Activated T-cell treated with anti-CD3 and anti-CD28 coated beads, Interleukin-2, amount 50 U/mL, for 24 hours (primary cell): ENCODE results near the gene DOC2A.

Experiments used
- DNase-seq: peaks from one replicate; pipeline ENCODE4 v3.0.0-alpha.2; 2020
- H3K27ac Mint-ChIP-seq: 2 replicates; pipeline ENCODE4 v1.8.0; 2020; ENCODE audit warnings: mild to moderate bottlenecking, mixed read lengths
- H3K27me3 Mint-ChIP-seq: 2 replicates; pipeline ENCODE4 v1.8.0; 2020; ENCODE audit warnings: mixed read lengths
- H3K36me3 Mint-ChIP-seq: 2 replicates; pipeline ENCODE4 v1.8.0; 2020; ENCODE audit warnings: low read depth, mixed read lengths
- H3K4me1 Mint-ChIP-seq: 2 replicates; pipeline ENCODE4 v1.8.0; 2020; ENCODE audit warnings: low read depth, mixed read lengths
- H3K4me3 Mint-ChIP-seq: 2 replicates; pipeline ENCODE4 v1.8.0; 2020; ENCODE audit warnings: mild to moderate bottlenecking, moderate library complexity, mixed read lengths
- H3K9me3 Mint-ChIP-seq: 2 replicates; pipeline ENCODE4 v1.8.0; 2020; ENCODE audit warnings: mixed read lengths

DOC2A gene

GRCh38 chr16:29978564-29979270 lies 32.1 kb downstream of the DOC2A start:
- H3K9me3 Mint-ChIP-seq = no peaks in the 10 kb centered on the region
- peak overlapping the region; percentile 20 for H3K27ac Mint-ChIP-seq
- no peaks in the 10 kb centered on the region for H3K27me3 Mint-ChIP-seq
- H3K4me3 Mint-ChIP-seq = no peak overlapping the region
- peaks cover 27% of the 10 kb centered on the region for H3K4me1 Mint-ChIP-seq
- DNase-seq = no peak
- peaks cover 86% of the 10 kb centered on the region for H3K36me3 Mint-ChIP-seq

GRCh38 chr16:29978081-29978480 lies 32.7 kb downstream of the DOC2A start:
- H3K27ac Mint-ChIP-seq = peak overlapping the region; percentile 31
- H3K4me1 Mint-ChIP-seq = peaks cover 31% of the 10 kb centered on the region
- no peak for DNase-seq
- H3K4me3 Mint-ChIP-seq = no peak overlapping the region
- peaks cover 84% of the 10 kb centered on the region for H3K36me3 Mint-ChIP-seq
- peaks cover 4% of the 10 kb centered on the region for H3K9me3 Mint-ChIP-seq
- no peaks in the 10 kb centered on the region for H3K27me3 Mint-ChIP-seq

- peaks cover 81% of the 10 kb centered on the region for H3K36me3 Mint-ChIP-seq
- H3K9me3 Mint-ChIP-seq = peaks cover 8% of the 10 kb centered on the region
- H3K27me3 Mint-ChIP-seq = no peaks in the 10 kb centered on the region
- H3K4me1 Mint-ChIP-seq = peaks cover 35% of the 10 kb centered on the region
- H3K4me3 Mint-ChIP-seq = no peak overlapping the region
- peak overlapping the region; percentile 95 for H3K27ac Mint-ChIP-seq
- DNase-seq = no peak
Measured at GRCh38 chr16:29977063-29977825, 33.6 kb downstream of the DOC2A start.

GRCh38 chr16:29975811-29976511 lies 34.9 kb downstream of the DOC2A start:
- Mint-ChIP-seq H3K4me3 (peak overlapping the region; percentile 93), H3K27ac (peak overlapping the region; percentile 95), H3K9me3 (peaks cover 8% of the 10 kb centered on the region), H3K36me3 (peaks cover 75% of the 10 kb centered on the region), H3K4me1 (peaks cover 35% of the 10 kb centered on the region), H3K27me3 (no peaks in the 10 kb centered on the region)
- DNase-seq = no peak

- peaks cover 35% of the 10 kb centered on the region for H3K4me1 Mint-ChIP-seq
- H3K27ac Mint-ChIP-seq = peak overlapping the region; percentile 95
Measured at GRCh38 chr16:29975134-29975538, 35.7 kb downstream of the DOC2A start.

GRCh38 chr16:29974291-29975133 lies 36.3 kb downstream of the DOC2A start:
- H3K4me3 Mint-ChIP-seq = peak overlapping the region; percentile 93
- peak overlapping the region; percentile 95 for H3K27ac Mint-ChIP-seq
- H3K4me1 Mint-ChIP-seq = peaks cover 35% of the 10 kb centered on the region
- H3K36me3 Mint-ChIP-seq = peaks cover 66% of the 10 kb centered on the region
- no peaks in the 10 kb centered on the region for H3K27me3 Mint-ChIP-seq
- peaks cover 8% of the 10 kb centered on the region for H3K9me3 Mint-ChIP-seq
- DNase-seq = peak; percentile 42

More at GRCh38 chr16:29975134-29975538, 35.7 kb downstream of the DOC2A start:
- H3K36me3 Mint-ChIP-seq = peaks cover 67% of the 10 kb centered on the region
- H3K9me3 Mint-ChIP-seq = peaks cover 8% of the 10 kb centered on the region
- no peaks in the 10 kb centered on the region for H3K27me3 Mint-ChIP-seq
- H3K4me3 Mint-ChIP-seq = peak overlapping the region; percentile 93
- DNase-seq = no peak

- peaks cover 8% of the 10 kb centered on the region for H3K9me3 Mint-ChIP-seq
- no peaks in the 10 kb centered on the region for H3K27me3 Mint-ChIP-seq
- peak; percentile 98 for DNase-seq
- H3K27ac Mint-ChIP-seq = peak within 1 kb of the TSS; percentile 95
- H3K4me3 Mint-ChIP-seq = peak within 1 kb of the TSS; percentile 93
- H3K36me3 Mint-ChIP-seq = peaks cover 62% of the 10 kb centered on the region
- H3K4me1 Mint-ChIP-seq = peaks cover 35% of the 10 kb centered on the region
Measured at GRCh38 chr16:29973384-29974246, 37.2 kb downstream of the DOC2A start, which contains the start of gene TAOK2. Gene TAOK2, plus strand, starts transcription at chr16:29973868. Its CDS starts 3,905 bp downstream, at chr16:29977773.

- Mint-ChIP-seq H3K27me3 (no peaks in the 10 kb centered on the region), H3K4me3 (no peak overlapping the region), H3K36me3 (peaks cover 62% of the 10 kb centered on the region), H3K4me1 (peaks cover 35% of the 10 kb centered on the region), H3K9me3 (peaks cover 8% of the 10 kb centered on the region), H3K27ac (peak overlapping the region; percentile 88)
- DNase-seq = no peak
Measured at GRCh38 chr16:29972992-29973383, 37.8 kb downstream of the DOC2A start.

GRCh38 chr16:29972500-29972899 lies 38.3 kb downstream of the DOC2A start:
- Mint-ChIP-seq H3K27ac (peak overlapping the region; percentile 88), H3K27me3 (no peaks in the 10 kb centered on the region), H3K4me3 (no peak overlapping the region), H3K9me3 (peaks cover 8% of the 10 kb centered on the region), H3K4me1 (peaks cover 35% of the 10 kb centered on the region), H3K36me3 (peaks cover 59% of the 10 kb centered on the region)
- no peak for DNase-seq

GRCh38 chr16:29971304-29971703 lies 39.5 kb downstream of the DOC2A start:
- Mint-ChIP-seq H3K9me3 (peaks cover 8% of the 10 kb centered on the region), H3K36me3 (peaks cover 53% of the 10 kb centered on the region), H3K27me3 (no peaks in the 10 kb centered on the region), H3K27ac (no peak overlapping the region), H3K4me3 (no peak overlapping the region), H3K4me1 (peaks cover 24% of the 10 kb centered on the region)
- DNase-seq = no peak

GRCh38 chr16:29968205-29968604 lies 42.6 kb downstream of the DOC2A start:
- Mint-ChIP-seq H3K9me3 (peaks cover 6% of the 10 kb centered on the region), H3K36me3 (peaks cover 36% of the 10 kb centered on the region), H3K4me1 (peaks cover 11% of the 10 kb centered on the region), H3K27me3 (no peaks in the 10 kb centered on the region), H3K27ac (no peak overlapping the region), H3K4me3 (no peak overlapping the region)
- no peak for DNase-seq

GRCh38 chr16:29963021-29963743 lies 47.6 kb downstream of the DOC2A start:
- H3K36me3 Mint-ChIP-seq = peaks cover 13% of the 10 kb centered on the region
- H3K27me3 Mint-ChIP-seq = no peaks in the 10 kb centered on the region
- no peaks in the 10 kb centered on the region for H3K9me3 Mint-ChIP-seq
- H3K27ac Mint-ChIP-seq = peak overlapping the region; percentile 93
- no peak for DNase-seq
- peaks cover 26% of the 10 kb centered on the region for H3K4me1 Mint-ChIP-seq
- H3K4me3 Mint-ChIP-seq = peak overlapping the region; percentile 82
